C4-2B (cell line): ENCODE data around the gene PTPRU.

Experiments used
- CTCF ChIP-seq: fragments of 450-650 bp; conservative IDR thresholded peaks from 2 replicates; pipeline ENCODE4 v1.5.1; 2017; ENCODE audit warnings: mild to moderate bottlenecking
- ZFX ChIP-seq: fragments of 450-650 bp; IDR thresholded peaks from 2 replicates; pipeline ENCODE4 v1.6.1; 2017

GRCh38 chr1:29346576-29346975 lies 110.3 kb downstream of the PTPRU start:
- no peak for TF ChIP-seq CTCF
- no peak for TF ChIP-seq ZFX
